A172 (cell line): Measurements from ENCODE around the gene AURKAIP1. TPM values are rescaled to one million over a fixed set of nuclear protein-coding genes. Genes with fewer than 3 reads are reported as not detected.

Experiments
- DNase-seq: peaks from one replicate; pipeline ENCODE4 v3.0.0-alpha.2; 2015; ENCODE audit warnings: low spot score
- total RNA-seq: library from RNA; depleted of rRNA; stranded (reverse); fragments of >200 nt; shearing (Covaris generic); gene quantifications from 2 replicates; pipeline ENCODE4 v1.2.3, GENCODE V29; 2014

The AURKAIP1 gene
- total RNA-seq, 1 experiment from 2014 or later, result 123 TPM

- no peak for DNase-seq
These were observed 27.2 kb downstream of the AURKAIP1 start for GRCh38 chr1:1347663-1348419.

GRCh38 chr1:1347026-1347595, 27.9 kb downstream of the AURKAIP1 start:
- no peak for DNase-seq

DNA sequence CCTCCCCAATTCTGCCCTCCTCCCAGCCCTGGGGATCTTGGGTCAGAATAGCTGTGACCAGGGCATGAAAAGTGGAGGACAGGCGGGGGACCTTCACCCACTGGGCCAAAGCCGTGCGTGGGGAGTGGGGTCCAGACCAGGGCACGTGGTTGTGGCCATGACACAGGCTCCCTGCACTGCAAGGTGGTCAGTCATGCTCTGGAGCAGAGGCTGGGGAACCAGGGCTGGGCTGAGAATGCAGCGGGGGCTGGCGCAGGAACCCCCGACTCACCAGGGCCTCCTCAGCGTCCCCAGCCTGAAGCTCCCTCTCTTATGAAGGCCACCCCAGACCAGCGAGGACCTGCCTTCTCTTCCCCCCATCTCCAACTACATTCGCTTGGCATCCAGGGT, 28.5 kb downstream of the AURKAIP1 start:
- no peak for DNase-seq

DNA sequence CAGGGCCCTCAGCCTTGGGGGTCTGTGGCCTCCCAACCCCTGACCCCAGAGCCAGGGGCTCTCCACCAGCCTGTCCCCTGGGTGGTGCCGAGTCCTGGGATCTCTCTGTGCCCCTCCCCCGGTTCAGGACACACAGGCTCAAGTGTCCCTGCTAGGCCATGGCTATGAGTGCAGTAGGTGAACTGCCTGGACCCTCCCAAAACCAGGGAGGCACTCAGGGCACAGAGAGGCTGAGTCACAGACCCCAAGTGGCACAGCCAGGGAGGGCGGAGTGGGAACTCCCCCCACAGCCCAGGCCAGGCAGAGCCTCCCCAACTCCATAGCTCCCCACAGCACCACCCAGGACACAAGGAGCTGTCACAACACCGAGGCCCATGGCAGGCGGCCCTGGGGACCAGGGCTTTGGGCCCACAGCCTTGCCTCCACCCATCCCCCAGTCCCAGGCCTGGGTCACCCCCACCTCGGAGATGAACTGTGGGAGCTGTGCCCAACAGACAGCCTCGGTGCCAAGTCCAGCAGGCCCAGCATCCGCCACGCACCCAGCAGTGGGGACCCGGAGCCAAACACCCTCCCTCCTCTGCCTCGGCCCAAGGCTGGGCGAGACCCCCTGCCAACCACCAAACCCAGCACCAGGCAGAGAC, 29.0 kb downstream of the AURKAIP1 start:
- DNase-seq, result no peak

- DNase-seq, result no peak
These were observed 29.6 kb downstream of the AURKAIP1 start for GRCh38 chr1:1345384-1345783.

DNA sequence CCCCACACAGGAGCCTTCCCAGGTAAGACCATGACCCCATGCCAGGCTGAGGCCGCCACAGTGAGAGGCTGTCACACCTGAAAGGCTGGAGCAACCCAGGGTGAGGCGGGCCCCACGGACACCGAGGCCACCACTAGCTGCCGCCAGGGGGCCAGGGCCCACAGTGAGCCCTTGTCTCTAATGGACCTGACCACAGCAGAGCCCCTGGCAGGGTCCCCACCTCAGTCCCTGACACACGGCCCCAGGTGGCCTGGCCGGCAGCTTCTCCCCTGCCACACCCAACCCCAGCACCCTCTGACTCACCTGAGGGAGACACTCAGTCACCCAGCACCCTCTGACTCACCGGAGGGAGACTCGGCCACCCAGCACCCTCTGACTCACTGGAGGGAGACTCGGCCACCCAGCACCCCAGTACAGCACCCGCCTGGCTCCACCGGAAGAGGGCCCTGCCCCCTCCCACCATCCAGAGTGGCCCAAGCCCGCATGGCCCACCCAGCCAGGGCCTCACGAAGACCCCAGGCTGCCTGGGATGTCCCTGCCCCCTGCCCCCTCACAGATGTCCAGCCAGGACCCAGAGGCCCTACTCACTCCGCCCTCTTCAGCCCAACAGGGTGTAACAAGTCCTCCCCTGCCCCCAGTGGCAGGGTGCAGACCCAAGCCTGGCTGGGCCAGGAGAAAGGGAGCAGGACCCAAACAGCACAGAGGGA, 30.2 kb downstream of the AURKAIP1 start:
- peak; percentile 91 for DNase-seq

GRCh38 chr1:1343811-1344421, 31.1 kb downstream of the AURKAIP1 start:
- no peak for DNase-seq

- no peak for DNase-seq
These were observed 32.4 kb downstream of the AURKAIP1 start for GRCh38 chr1:1342584-1343115.

DNA sequence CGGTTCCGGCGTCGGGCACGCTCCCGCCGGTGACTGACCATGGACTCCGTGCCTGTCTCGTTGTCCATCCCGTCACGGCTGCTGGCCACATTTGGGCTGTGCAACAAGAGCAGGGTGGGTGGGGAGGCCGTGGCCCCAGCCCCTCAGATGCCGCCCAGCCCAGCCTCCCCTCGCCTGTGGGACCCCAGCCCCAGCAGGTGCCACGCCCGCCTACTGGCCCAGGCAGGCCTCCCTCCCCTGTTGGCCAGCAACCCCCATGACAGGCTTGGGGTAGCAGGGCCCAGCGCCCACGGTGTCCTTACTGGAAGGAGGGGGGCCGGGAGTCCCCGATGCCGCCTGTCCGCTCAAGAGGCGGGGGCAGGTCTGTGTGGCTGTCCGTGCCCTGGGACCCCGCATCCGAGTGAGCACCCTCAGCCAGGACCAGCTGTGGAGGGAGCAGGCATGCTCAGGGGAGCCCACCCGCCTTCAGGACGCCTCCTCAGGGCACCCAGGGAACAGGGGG, 32.9 kb downstream of the AURKAIP1 start:
- no peak for DNase-seq

DNA sequence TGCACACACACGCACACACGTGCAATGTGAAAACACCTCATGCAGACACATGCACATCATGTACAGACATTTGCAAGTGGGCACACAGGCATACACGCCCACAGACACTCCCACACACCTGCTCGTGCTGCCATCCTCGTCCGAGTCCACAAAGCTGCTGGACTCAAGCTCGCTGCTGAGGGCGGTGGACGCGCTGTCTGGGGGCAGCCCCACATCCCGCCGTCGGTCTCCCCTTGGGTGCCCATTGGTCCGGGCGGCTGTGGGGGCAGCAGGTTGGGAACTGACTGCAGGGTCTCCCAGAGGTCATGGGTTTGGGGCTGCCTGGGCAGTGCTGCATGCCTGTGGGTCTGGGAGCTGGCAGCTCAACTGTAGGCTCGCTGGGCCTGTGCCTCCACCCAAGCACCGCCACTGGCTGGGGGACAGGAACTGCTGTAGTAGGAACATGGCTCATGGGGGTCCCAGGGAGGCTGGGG, 33.4 kb downstream of the AURKAIP1 start:
- DNase-seq, result no peak

DNA sequence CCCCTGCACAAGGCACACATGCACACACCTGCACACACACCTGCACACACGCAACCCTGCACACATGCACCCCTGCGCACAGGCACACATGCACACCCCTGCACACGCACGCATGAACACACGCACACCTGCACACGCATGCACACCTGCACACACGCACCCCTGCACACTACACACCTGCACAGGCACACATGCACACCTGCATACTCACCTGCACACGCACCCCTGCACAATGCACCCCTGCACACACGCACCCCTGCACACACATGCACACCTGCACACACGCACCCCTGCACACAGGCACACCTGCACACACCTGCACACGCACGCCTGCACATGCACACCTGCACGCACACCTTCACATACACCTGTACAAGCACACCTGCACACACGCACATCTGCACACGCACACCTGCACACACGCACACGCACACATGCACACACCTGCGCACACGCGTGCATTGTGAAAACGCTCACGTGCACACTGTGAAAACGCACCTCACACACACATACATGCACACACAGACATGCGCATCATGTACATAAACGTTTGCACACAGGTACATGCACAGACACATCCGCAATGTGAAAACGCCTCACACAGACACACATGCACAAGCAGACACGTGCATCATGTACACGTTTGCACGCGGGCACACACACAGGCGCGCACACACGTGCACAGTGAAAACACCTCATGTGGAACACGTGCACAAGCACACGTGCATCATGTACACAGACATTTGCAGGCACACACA, 34.0 kb downstream of the AURKAIP1 start:
- no peak for DNase-seq

DNA sequence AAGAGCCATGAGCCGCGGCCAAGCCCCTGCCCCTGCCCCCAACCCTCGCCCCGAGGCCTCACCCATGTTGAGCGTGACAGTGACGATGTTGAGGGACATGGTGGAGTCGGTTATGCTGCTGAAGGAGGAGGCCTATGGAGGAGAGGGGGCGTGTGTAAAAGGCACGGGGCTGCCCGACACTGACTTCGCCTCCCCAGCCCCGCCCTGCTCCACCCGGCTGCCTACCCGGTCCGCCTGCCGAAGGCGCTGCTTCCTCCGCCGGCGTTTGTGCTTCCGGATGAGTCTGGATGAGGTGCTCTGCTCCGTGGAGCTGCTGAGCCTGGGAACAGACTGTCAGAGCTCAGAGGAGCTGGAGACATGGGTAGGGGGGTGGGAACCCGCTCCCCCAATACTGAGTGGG, 34.8 kb downstream of the AURKAIP1 start:
- DNase-seq, result no peak

GRCh38 chr1:1338278-1338677, 36.7 kb downstream of the AURKAIP1 start:
- DNase-seq, result no peak

GRCh38 chr1:1337793-1338147, 37.2 kb downstream of the AURKAIP1 start:
- DNase-seq, result no peak

GRCh38 chr1:1336931-1337792, 37.8 kb downstream of the AURKAIP1 start:
- no peak for DNase-seq

GRCh38 chr1:1336446-1336845, 38.6 kb downstream of the AURKAIP1 start:
- no peak for DNase-seq

GRCh38 chr1:1335792-1336248, 39.2 kb downstream of the AURKAIP1 start:
- DNase-seq, result no peak

DNA sequence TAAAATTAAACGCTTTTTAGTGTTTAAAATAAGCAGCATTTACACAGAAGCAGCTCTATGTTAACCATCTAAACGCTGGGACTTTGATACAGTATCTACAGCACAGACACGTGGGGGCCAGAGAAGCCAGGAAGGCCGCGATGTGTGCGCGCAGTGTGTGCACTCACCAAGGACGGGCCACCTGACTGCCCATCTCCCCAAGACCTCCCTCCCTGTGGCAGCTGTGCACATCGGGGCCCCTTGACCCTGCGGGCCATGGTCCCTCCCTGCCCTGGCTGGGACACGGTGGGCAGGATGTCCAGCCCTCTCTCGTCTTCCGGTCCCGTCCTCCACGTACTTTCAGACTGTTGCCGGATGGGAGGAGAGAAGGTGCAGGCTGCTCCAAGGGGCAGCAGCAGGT, 39.7 kb downstream of the AURKAIP1 start:
- DNase-seq, result no peak

GRCh38 chr1:1334835-1335234, 40.2 kb downstream of the AURKAIP1 start:
- DNase-seq, result no peak
